ENCODE results near the gene ZNF549. TPM values are rescaled to one million over a fixed set of nuclear protein-coding genes. Genes with fewer than 3 reads are reported as not detected.

The ZNF549 gene
- total and polyA plus RNA-seq, 5 donors from 2014 or later = 4.3 to 9.2 (median 7.0) TPM

- peaks cover 8 to 43% (median 35%) of the 10 kb centered on the region in 7 donors for H3K9me3 Mint-ChIP-seq
- peak; percentile 93 to 97 for ATAC-seq (ENCODE audit: low read depth in 2 of 2)
- Histone ChIP-seq H3K9me3 (ENCODE audit: control insufficient read depth in 2 of 2, low read length in 2 of 2) (peaks cover 27 to 50% of the 10 kb centered on the region in 2 experiments), H3K4me1 (ENCODE audit: control insufficient read depth, insufficient read depth, low read length, poor library complexity, severe bottlenecking) (peaks cover 13% of the 10 kb centered on the region), H3K27ac (ENCODE audit: insufficient read depth, low read length, poor library complexity, severe bottlenecking) (peak within 1 kb of the TSS; percentile 38), H3K27me3 (ENCODE audit: control insufficient read depth, insufficient read depth, low read length) (no peaks in the 10 kb centered on the region), H3K4me3 (ENCODE audit: low read depth, low read length) (peak within 1 kb of the TSS; percentile 73), H3K36me3 (ENCODE audit: control insufficient read depth, insufficient read depth, low read length) (peaks cover 25% of the 10 kb centered on the region)
- peak; percentile 71 to 93 (median 77) for DNase-seq
- H3K4me1 Mint-ChIP-seq = peaks cover 8 to 31% (median 13%) of the 10 kb centered on the region in 4 donors
- H3K36me3 Mint-ChIP-seq = peaks cover 39% of the 10 kb centered on the region
- peak within 1 kb of the TSS; percentile 16 to 84 (median 59) for H3K27ac Mint-ChIP-seq
- H3K27me3 Mint-ChIP-seq = no peaks in the 10 kb centered on the region
- peak within 1 kb of the TSS; percentile 58 to 90 (median 89) for H3K4me3 Mint-ChIP-seq
These were observed 72.7 kb downstream of the ZNF549 start, which contains the start of gene ZNF530 for GRCh38 chr19:57599761-57600383. Gene ZNF530, plus strand, starts transcription at chr19:57599885. Its CDS starts 4,461 bp downstream, at chr19:57604346.

GRCh38 chr19:57606931-57607330, 79.8 kb downstream of the ZNF549 start:
- ATAC-seq (ENCODE audit: low read depth in 2 of 2) = no peak
- H3K36me3 Mint-ChIP-seq = peaks cover 53% of the 10 kb centered on the region
- H3K27me3 ChIP-seq (ENCODE audit: control insufficient read depth, insufficient read depth, low read length) = no peaks in the 10 kb centered on the region
- H3K9me3 ChIP-seq (ENCODE audit: control insufficient read depth in 2 of 2, low read length in 2 of 2) = peaks cover 61 to 95% of the 10 kb centered on the region in 2 experiments
- H3K4me3 Mint-ChIP-seq = no peak overlapping the region
- no peak overlapping the region for H3K4me3 ChIP-seq (ENCODE audit: low read depth, low read length)
- H3K27me3 Mint-ChIP-seq = no peaks in the 10 kb centered on the region
- H3K36me3 ChIP-seq (ENCODE audit: control insufficient read depth, insufficient read depth, low read length) = peaks cover 45% of the 10 kb centered on the region
- no peak overlapping the region for H3K27ac Mint-ChIP-seq
- H3K4me1 Mint-ChIP-seq = peaks cover 0 to 4% (median 0%) of the 10 kb centered on the region in 4 donors
- no peak for DNase-seq
- peaks cover 5 to 70% (median 26%) of the 10 kb centered on the region in 7 donors for H3K9me3 Mint-ChIP-seq
- H3K4me1 ChIP-seq (ENCODE audit: control insufficient read depth, insufficient read depth, low read length, poor library complexity, severe bottlenecking) = no peaks in the 10 kb centered on the region
- H3K27ac ChIP-seq (ENCODE audit: insufficient read depth, low read length, poor library complexity, severe bottlenecking) = no peak overlapping the region

Other genes with a start within 250 kb of the ZNF549 start
- 68.5 TPM for gene ZNF460, start 246.9 kb upstream of the ZNF549 start, total RNA-seq
- gene ZNF460, start 246.9 kb upstream of the ZNF549 start, polyA plus RNA-seq = 1 to 10 TPM; 3.0 to 9.5 (median 5.3) TPM
- gene ZNF543, start 206.9 kb upstream of the ZNF549 start, total RNA-seq = 4.5 TPM
- gene ZNF543, start 206.9 kb upstream of the ZNF549 start, polyA plus RNA-seq = 1 to 10 TPM; 2.6 to 6.6 (median 4.5) TPM
- 6.8 TPM for gene ZNF304, start 176.1 kb upstream of the ZNF549 start, total RNA-seq
- 1 to 10 TPM; 1.9 to 4.4 (median 2.8) TPM for gene ZNF304, start 176.1 kb upstream of the ZNF549 start, polyA plus RNA-seq
- gene TRAPPC2B, start 163.8 kb upstream of the ZNF549 start, total RNA-seq = 11.4 TPM
- 10 to 100 TPM; 23.0 to 28.6 (median 25.3) TPM for gene TRAPPC2B, start 163.8 kb upstream of the ZNF549 start, polyA plus RNA-seq
- gene ZNF547, start 163.8 kb upstream of the ZNF549 start, total RNA-seq = 2.1 TPM
- 1 to 10 TPM in 2 of 4 donors, under 1 TPM in 1, not detected in 1; 0.77 to 1.9 (median 1.5) TPM for gene ZNF547, start 163.8 kb upstream of the ZNF549 start, polyA plus RNA-seq
- gene ZNF548, start 137.5 kb upstream of the ZNF549 start, total RNA-seq = 75.9 TPM
- gene ZNF548, start 137.5 kb upstream of the ZNF549 start, polyA plus RNA-seq = 10 to 100 TPM; 14.6 to 21.7 (median 17.7) TPM
- gene ZNF17, start 116.2 kb upstream of the ZNF549 start, total RNA-seq = 5.6 TPM
- gene ZNF17, start 116.2 kb upstream of the ZNF549 start, polyA plus RNA-seq = 1 to 10 TPM; 2.9 to 9.7 (median 5.3) TPM
- 5.1 TPM for gene ZNF749, start 92.0 kb upstream of the ZNF549 start, total RNA-seq
- gene ZNF749, start 92.0 kb upstream of the ZNF549 start, polyA plus RNA-seq = 10 to 100 TPM in 1 of 4 donors, 1 to 10 TPM in 3; 6.2 to 10.9 (median 8.2) TPM
- 0.15 TPM for gene VN1R1, start 70.2 kb upstream of the ZNF549 start, total RNA-seq
- under 1 TPM in 1 of 4 donors, not detected in 3; 0.10 TPM for gene VN1R1, start 70.2 kb upstream of the ZNF549 start, polyA plus RNA-seq
- 0.74 TPM for gene ZNF772, start 49.8 kb upstream of the ZNF549 start, total RNA-seq
- 1 to 10 TPM in 3 of 4 donors, under 1 TPM in 1; 0.09 to 4.2 (median 3.4) TPM for gene ZNF772, start 49.8 kb upstream of the ZNF549 start, polyA plus RNA-seq
- gene ZNF419, start 39.6 kb upstream of the ZNF549 start, total RNA-seq = 8.9 TPM
- gene ZNF419, start 39.6 kb upstream of the ZNF549 start, polyA plus RNA-seq = 10 to 100 TPM in 1 of 4 donors, 1 to 10 TPM in 3; 5.9 to 11.0 (median 8.3) TPM
- gene ZNF773, start 27.4 kb upstream of the ZNF549 start, total RNA-seq = 7.2 TPM
- 10 to 100 TPM in 3 of 4 donors, 1 to 10 TPM in 1; 7.0 to 11.3 (median 10.6) TPM for gene ZNF773, start 27.4 kb upstream of the ZNF549 start, polyA plus RNA-seq
- 10.2 TPM for gene ZNF550, start 32.5 kb downstream of the ZNF549 start, total RNA-seq
- 10 to 100 TPM in 2 of 4 donors, 1 to 10 TPM in 2; 5.8 to 18.7 (median 9.4) TPM for gene ZNF550, start 32.5 kb downstream of the ZNF549 start, polyA plus RNA-seq
- gene ZNF416, start 51.6 kb downstream of the ZNF549 start, total RNA-seq = 4.4 TPM
- 1 to 10 TPM; 4.1 to 9.5 (median 6.1) TPM for gene ZNF416, start 51.6 kb downstream of the ZNF549 start, polyA plus RNA-seq
- 3.4 TPM for gene ZIK1, start 56.8 kb downstream of the ZNF549 start, total RNA-seq
- 10 to 100 TPM in 1 of 4 donors, 1 to 10 TPM in 3; 5.6 to 10.2 (median 8.2) TPM for gene ZIK1, start 56.8 kb downstream of the ZNF549 start, polyA plus RNA-seq
- 1.5 TPM for gene ZNF530, start 72.5 kb downstream of the ZNF549 start, total RNA-seq
- 1 to 10 TPM; 4.8 to 7.8 (median 7.4) TPM for gene ZNF530, start 72.5 kb downstream of the ZNF549 start, polyA plus RNA-seq
- 17.4 TPM for gene ZNF134, start 86.9 kb downstream of the ZNF549 start, total RNA-seq
- 10 to 100 TPM in 3 of 4 donors, 1 to 10 TPM in 1; 9.8 to 14.2 (median 11.8) TPM for gene ZNF134, start 86.9 kb downstream of the ZNF549 start, polyA plus RNA-seq
- 23.9 TPM for gene ZNF211, start 105.8 kb downstream of the ZNF549 start, total RNA-seq
- 10 to 100 TPM; 19.4 to 22.8 (median 22.1) TPM for gene ZNF211, start 105.8 kb downstream of the ZNF549 start, polyA plus RNA-seq
- not detected for gene ZSCAN4, start 141.6 kb downstream of the ZNF549 start, total RNA-seq
- gene ZSCAN4, start 141.6 kb downstream of the ZNF549 start, polyA plus RNA-seq = not detected
- gene ZNF551, start 154.6 kb downstream of the ZNF549 start, total RNA-seq = 9.6 TPM
- gene ZNF551, start 154.6 kb downstream of the ZNF549 start, polyA plus RNA-seq = 1 to 10 TPM; 5.3 to 8.6 (median 7.3) TPM
- gene ZNF154, start 181.8 kb downstream of the ZNF549 start, total RNA-seq = 3.7 TPM
- gene ZNF154, start 181.8 kb downstream of the ZNF549 start, polyA plus RNA-seq = 1 to 10 TPM in 1 of 4 donors, under 1 TPM in 2, not detected in 1; 0.25 to 1.9 (median 0.57) TPM
- 9.2 TPM for gene ZNF671, start 200.3 kb downstream of the ZNF549 start, total RNA-seq
- gene ZNF671, start 200.3 kb downstream of the ZNF549 start, polyA plus RNA-seq = 10 to 100 TPM; 19.5 to 28.6 (median 23.3) TPM
- 15.4 TPM for gene ZNF776, start 219.5 kb downstream of the ZNF549 start, total RNA-seq
- gene ZNF776, start 219.5 kb downstream of the ZNF549 start, polyA plus RNA-seq = 10 to 100 TPM in 1 of 4 donors, 1 to 10 TPM in 3; 2.9 to 12.2 (median 7.5) TPM
- gene ZNF586, start 242.3 kb downstream of the ZNF549 start, total RNA-seq = 39.4 TPM
- 10 to 100 TPM; 18.7 to 32.2 (median 31.3) TPM for gene ZNF586, start 242.3 kb downstream of the ZNF549 start, polyA plus RNA-seq